GM12875 (cell line): ENCODE data around the gene CEBPE.

Experiments used
- H3K4me3 ChIP-seq: one replicate; pipeline ENCODE4 v1.5.1; 2011; ENCODE audit warnings: low read depth, low read length, control low read depth
- CTCF ChIP-seq: IDR thresholded peaks from 2 replicates; pipeline ENCODE4 v1.5.1; 2011; ENCODE audit warnings: low read depth, mild to moderate bottlenecking, control low read depth, inconsistent platforms, low read length, moderate library complexity, borderline replicate concordance; ENCODE audit not compliant: insufficient read depth

The CEBPE gene

GRCh38 chr14:23137192-23137812 lies 18.2 kb upstream of the CEBPE start:
- TF ChIP-seq CTCF, result no peak
- no peak overlapping the region for H3K4me3 ChIP-seq

- TF ChIP-seq CTCF, result no peak
- H3K4me3 ChIP-seq, result no peak overlapping the region
Observed at GRCh38 chr14:23136566-23137133, 17.6 kb upstream of the CEBPE start.

GRCh38 chr14:23132970-23133369 lies 13.9 kb upstream of the CEBPE start:
- no peak overlapping the region for H3K4me3 ChIP-seq

GRCh38 chr14:23131482-23131881 lies 12.4 kb upstream of the CEBPE start:
- H3K4me3 ChIP-seq, result no peak overlapping the region
- no peak for TF ChIP-seq CTCF

More at GRCh38 chr14:23132970-23133369, 13.9 kb upstream of the CEBPE start:
- no peak for TF ChIP-seq CTCF

- no peak overlapping the region for H3K4me3 ChIP-seq
- no peak for TF ChIP-seq CTCF
Observed at GRCh38 chr14:23130871-23131270, 11.8 kb upstream of the CEBPE start.

GRCh38 chr14:23129759-23130316 lies 10.8 kb upstream of the CEBPE start:
- no peak overlapping the region for H3K4me3 ChIP-seq
- no peak for TF ChIP-seq CTCF
